Neural progenitor cell (in vitro differentiated cells): Measurements from ENCODE around the gene LEO1.

Experiments
- EZH2 ChIP-seq: fragments of 200-600 bp; sonication (generic); IDR thresholded peaks from 2 replicates; pipeline ENCODE4 v1.6.1; 2017; ENCODE audit warnings: antibody characterized with exemption, mild to moderate bottlenecking, moderate library complexity
- EZH2phosphoT487 ChIP-seq: fragments of 200-600 bp; sonication (generic); IDR thresholded peaks from 2 replicates; pipeline ENCODE4 v1.6.1; 2017; ENCODE audit warnings: antibody characterized with exemption
- TF ChIP-seq, protein P1 (sequence below): fragments of 200-600 bp; sonication (generic); IDR thresholded peaks from 2 replicates; pipeline ENCODE4 v1.5.1; 2017; ENCODE audit warnings: antibody characterized with exemption, mild to moderate bottlenecking

DNA sequence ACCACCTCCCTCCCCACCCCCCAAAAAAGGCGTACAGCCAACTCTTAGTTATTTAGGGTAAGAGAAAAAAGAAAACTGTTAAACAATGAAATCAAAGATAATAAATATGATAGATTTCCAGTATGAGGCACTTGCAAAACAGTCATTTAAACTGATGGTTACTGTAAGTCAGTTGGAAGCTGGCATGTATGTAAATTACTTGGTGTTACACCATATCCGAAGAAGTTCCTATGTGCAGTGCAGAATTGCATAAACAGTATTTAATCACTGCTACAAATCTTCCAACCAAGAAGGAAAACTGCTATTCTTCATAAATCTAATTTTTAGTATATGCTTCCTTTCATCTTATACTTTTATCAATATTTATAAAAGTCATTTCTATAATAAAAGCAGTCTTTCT, 62.0 kb downstream of the LEO1 start:
- TF ChIP-seq, protein P1, sequence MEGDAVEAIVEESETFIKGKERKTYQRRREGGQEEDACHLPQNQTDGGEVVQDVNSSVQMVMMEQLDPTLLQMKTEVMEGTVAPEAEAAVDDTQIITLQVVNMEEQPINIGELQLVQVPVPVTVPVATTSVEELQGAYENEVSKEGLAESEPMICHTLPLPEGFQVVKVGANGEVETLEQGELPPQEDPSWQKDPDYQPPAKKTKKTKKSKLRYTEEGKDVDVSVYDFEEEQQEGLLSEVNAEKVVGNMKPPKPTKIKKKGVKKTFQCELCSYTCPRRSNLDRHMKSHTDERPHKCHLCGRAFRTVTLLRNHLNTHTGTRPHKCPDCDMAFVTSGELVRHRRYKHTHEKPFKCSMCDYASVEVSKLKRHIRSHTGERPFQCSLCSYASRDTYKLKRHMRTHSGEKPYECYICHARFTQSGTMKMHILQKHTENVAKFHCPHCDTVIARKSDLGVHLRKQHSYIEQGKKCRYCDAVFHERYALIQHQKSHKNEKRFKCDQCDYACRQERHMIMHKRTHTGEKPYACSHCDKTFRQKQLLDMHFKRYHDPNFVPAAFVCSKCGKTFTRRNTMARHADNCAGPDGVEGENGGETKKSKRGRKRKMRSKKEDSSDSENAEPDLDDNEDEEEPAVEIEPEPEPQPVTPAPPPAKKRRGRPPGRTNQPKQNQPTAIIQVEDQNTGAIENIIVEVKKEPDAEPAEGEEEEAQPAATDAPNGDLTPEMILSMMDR: no peak
- TF ChIP-seq EZH2phosphoT487 (no peak), EZH2 (no peak)
